GM12878 (cell line): ENCODE measurements around the gene ZDHHC18. TPM values are rescaled to one million over a fixed set of nuclear protein-coding genes. Genes with fewer than 3 reads are reported as not detected.

Experiments
- BHLHE40 ChIP-seq, 2 experiments: fragments of 450-650 bp in 1 of 2; IDR thresholded peaks; 2 replicates each; pipeline ENCODE4 v1.6.1; 2011 to 2017; ENCODE audit warnings: low read depth in 2 of 2, borderline replicate concordance in 1 of 2, improper control_type of control experiment in 1 of 2, low read length in 1 of 2, mild to moderate bottlenecking in 1 of 2
- BRCA1 ChIP-seq: IDR thresholded peaks from 2 replicates; pipeline ENCODE4 v1.6.1; 2011; ENCODE audit warnings: low read depth, low read length, improper control_type of control experiment
- CBFB ChIP-seq: IDR thresholded peaks from 2 replicates; pipeline ENCODE4 v1.6.1; 2016; ENCODE audit warnings: antibody characterized with exemption, low read depth
- HDGF ChIP-seq: fragments of 450-650 bp; IDR thresholded peaks from 2 replicates; pipeline ENCODE4 v1.6.1; 2016; ENCODE audit warnings: antibody characterized with exemption
- IRF3 ChIP-seq: fragments of 450-650 bp; IDR thresholded peaks from 2 replicates; pipeline ENCODE4 v1.6.1; 2014; ENCODE audit warnings: mild to moderate bottlenecking
- KAT2A ChIP-seq: conservative IDR thresholded peaks from 2 replicates; pipeline ENCODE4 v1.6.1; 2011; ENCODE audit warnings: low read depth, low read length; ENCODE audit not compliant: control insufficient read depth
- KDM1A ChIP-seq: fragments of 200-600 bp; sonication (generic); IDR thresholded peaks from 2 replicates; pipeline ENCODE4 v1.6.1; 2016; ENCODE audit warnings: borderline replicate concordance
- MEF2B ChIP-seq: fragments of 450-650 bp; IDR thresholded peaks from 2 replicates; pipeline ENCODE4 v1.6.1; 2018; ENCODE audit warnings: mild to moderate bottlenecking, moderate library complexity; ENCODE audit not compliant: partially characterized antibody, poor library complexity, severe bottlenecking
- NBN ChIP-seq: fragments of 450-650 bp; IDR thresholded peaks from 2 replicates; pipeline ENCODE4 v1.6.1; 2016
- NFIC ChIP-seq: IDR thresholded peaks from 2 replicates; pipeline ENCODE4 v1.6.1; 2012; ENCODE audit warnings: low read depth, mild to moderate bottlenecking, inconsistent platforms, low read length, moderate library complexity
- NR2C2 ChIP-seq: IDR thresholded peaks from 2 replicates; pipeline ENCODE4 v1.6.1; 2011; ENCODE audit warnings: borderline replicate concordance, low read depth; ENCODE audit not compliant: control insufficient read depth, insufficient read length
- POLR2A ChIP-seq: IDR thresholded peaks from 2 replicates; pipeline ENCODE4 v1.6.1; 2011; ENCODE audit warnings: low read depth, mild to moderate bottlenecking, low read length
- SREBF2 ChIP-seq: IDR thresholded peaks from 2 replicates; pipeline ENCODE4 v1.6.1; 2012; ENCODE audit warnings: mild to moderate bottlenecking, low read length
- SUPT20H ChIP-seq: IDR thresholded peaks from 2 replicates; pipeline ENCODE4 v1.6.1; 2011; ENCODE audit warnings: low read depth, mild to moderate bottlenecking, low read length, moderate library complexity, borderline replicate concordance; ENCODE audit not compliant: control insufficient read depth
- TCF12 ChIP-seq: IDR thresholded peaks from 2 replicates; pipeline ENCODE4 v1.6.1; 2011; ENCODE audit warnings: low read depth, mild to moderate bottlenecking, low read length
- polyA plus RNA-seq, 11 experiments: library from polyadenylated mRNA; depleted of rRNA in 4 of 11; unstranded in 6 of 11; stranded (reverse) in 5 of 11; fragments of >200 nt; fragmentation: Nextera tagmentation in 4 of 11; fragmentation: Illumina TruSeq in 1 of 11; extraction: Ambion mirVana in 4 of 11; extraction: Trizol in 1 of 11; gene quantifications; 1 replicate in 1 of 11; 2 replicates in 10 of 11; pipeline versions ENCODE4 v1.2.1 to v1.2.3, GENCODE V29; 2011 to 2016; ENCODE audit warnings: inconsistent platforms in 2 of 11, missing spikeins in 2 of 11, low read depth in 1 of 11
- total RNA-seq, 4 experiments: library from RNA; depleted of rRNA in 3 of 4; stranded (reverse); fragments of >200 nt in 3 of 4; fragmentation: Illumina TruSeq in 1 of 4; extraction: Trizol in 1 of 4; gene quantifications; 2 replicates each; pipeline versions ENCODE4 v1.2.1 to v1.2.3, GENCODE V29; 2013 to 2021
- TF ChIP-seq, protein P1 (sequence below): fragments of 450-650 bp; IDR thresholded peaks from 2 replicates; pipeline ENCODE4 v1.6.1; 2018; ENCODE audit warnings: mild to moderate bottlenecking, low read depth, moderate library complexity; ENCODE audit not compliant: partially characterized antibody
- TF ChIP-seq, protein P2 (sequence below): fragments of 450-650 bp; conservative IDR thresholded peaks from 2 replicates; pipeline ENCODE4 v1.6.1; 2017; ENCODE audit warnings: mild to moderate bottlenecking, moderate library complexity
- TF ChIP-seq, protein P3 (sequence below): fragments of 450-650 bp; IDR thresholded peaks from 2 replicates; pipeline ENCODE4 v1.6.1; 2016; ENCODE audit warnings: mild to moderate bottlenecking
- TF ChIP-seq, protein P4 (sequence below): fragments of 450-650 bp; formaldehyde crosslinking; IDR thresholded peaks from 2 replicates; pipeline ENCODE4 v1.5.0; 2022; ENCODE audit warnings: mild to moderate bottlenecking, missing genetic modification characterization

Gene ZDHHC18
- total and polyA plus RNA-seq, 10 of the 15 experiments (the other 5 are each of a cell fraction or from before 2014, with no cell fraction given) = 0.40 to 81.2 (median 21.3) TPM

- TF ChIP-seq HDGF (0 out of 2 replicates have a peak, but pooled peaks have one; percentile 54), KDM1A (no peak), SUPT20H (no peak), NR2C2 (no peak), TCF12 (no peak), BRCA1 (no peak), NBN (0 out of 2 replicates have a peak, but pooled peaks have one; percentile 69), POLR2A (no peak), NFIC (no peak), CBFB (no peak), SREBF2 (no peak), KAT2A (no peak), BHLHE40 (IDR thresholded peaks at IDR 0.05; ENCODE audit: borderline replicate concordance in 1 of 2, low read depth in 2 of 2, low read length in 1 of 2) (peak in 1 of 2 experiments; percentile 27; a peak in 1 of 4 replicates), IRF3 (no peak), MEF2B (peak; percentile 18)
- TF ChIP-seq, protein P1, sequence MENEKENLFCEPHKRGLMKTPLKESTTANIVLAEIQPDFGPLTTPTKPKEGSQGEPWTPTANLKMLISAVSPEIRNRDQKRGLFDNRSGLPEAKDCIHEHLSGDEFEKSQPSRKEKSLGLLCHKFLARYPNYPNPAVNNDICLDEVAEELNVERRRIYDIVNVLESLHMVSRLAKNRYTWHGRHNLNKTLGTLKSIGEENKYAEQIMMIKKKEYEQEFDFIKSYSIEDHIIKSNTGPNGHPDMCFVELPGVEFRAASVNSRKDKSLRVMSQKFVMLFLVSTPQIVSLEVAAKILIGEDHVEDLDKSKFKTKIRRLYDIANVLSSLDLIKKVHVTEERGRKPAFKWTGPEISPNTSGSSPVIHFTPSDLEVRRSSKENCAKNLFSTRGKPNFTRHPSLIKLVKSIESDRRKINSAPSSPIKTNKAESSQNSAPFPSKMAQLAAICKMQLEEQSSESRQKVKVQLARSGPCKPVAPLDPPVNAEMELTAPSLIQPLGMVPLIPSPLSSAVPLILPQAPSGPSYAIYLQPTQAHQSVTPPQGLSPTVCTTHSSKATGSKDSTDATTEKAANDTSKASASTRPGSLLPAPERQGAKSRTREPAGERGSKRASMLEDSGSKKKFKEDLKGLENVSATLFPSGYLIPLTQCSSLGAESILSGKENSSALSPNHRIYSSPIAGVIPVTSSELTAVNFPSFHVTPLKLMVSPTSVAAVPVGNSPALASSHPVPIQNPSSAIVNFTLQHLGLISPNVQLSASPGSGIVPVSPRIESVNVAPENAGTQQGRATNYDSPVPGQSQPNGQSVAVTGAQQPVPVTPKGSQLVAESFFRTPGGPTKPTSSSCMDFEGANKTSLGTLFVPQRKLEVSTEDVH = no peak
- TF ChIP-seq, protein P2, sequence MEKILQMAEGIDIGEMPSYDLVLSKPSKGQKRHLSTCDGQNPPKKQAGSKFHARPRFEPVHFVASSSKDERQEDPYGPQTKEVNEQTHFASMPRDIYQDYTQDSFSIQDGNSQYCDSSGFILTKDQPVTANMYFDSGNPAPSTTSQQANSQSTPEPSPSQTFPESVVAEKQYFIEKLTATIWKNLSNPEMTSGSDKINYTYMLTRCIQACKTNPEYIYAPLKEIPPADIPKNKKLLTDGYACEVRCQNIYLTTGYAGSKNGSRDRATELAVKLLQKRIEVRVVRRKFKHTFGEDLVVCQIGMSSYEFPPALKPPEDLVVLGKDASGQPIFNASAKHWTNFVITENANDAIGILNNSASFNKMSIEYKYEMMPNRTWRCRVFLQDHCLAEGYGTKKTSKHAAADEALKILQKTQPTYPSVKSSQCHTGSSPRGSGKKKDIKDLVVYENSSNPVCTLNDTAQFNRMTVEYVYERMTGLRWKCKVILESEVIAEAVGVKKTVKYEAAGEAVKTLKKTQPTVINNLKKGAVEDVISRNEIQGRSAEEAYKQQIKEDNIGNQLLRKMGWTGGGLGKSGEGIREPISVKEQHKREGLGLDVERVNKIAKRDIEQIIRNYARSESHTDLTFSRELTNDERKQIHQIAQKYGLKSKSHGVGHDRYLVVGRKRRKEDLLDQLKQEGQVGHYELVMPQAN = peak; percentile 55; the same call in 1 of the 2 replicates
- TF ChIP-seq, protein P3, sequence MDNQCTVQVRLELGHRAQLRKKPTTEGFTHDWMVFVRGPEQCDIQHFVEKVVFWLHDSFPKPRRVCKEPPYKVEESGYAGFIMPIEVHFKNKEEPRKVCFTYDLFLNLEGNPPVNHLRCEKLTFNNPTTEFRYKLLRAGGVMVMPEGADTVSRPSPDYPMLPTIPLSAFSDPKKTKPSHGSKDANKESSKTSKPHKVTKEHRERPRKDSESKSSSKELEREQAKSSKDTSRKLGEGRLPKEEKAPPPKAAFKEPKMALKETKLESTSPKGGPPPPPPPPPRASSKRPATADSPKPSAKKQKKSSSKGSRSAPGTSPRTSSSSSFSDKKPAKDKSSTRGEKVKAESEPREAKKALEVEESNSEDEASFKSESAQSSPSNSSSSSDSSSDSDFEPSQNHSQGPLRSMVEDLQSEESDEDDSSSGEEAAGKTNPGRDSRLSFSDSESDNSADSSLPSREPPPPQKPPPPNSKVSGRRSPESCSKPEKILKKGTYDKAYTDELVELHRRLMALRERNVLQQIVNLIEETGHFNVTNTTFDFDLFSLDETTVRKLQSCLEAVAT = peak; percentile 40; the same call in 1 of the 2 replicates
- TF ChIP-seq, protein P4, sequence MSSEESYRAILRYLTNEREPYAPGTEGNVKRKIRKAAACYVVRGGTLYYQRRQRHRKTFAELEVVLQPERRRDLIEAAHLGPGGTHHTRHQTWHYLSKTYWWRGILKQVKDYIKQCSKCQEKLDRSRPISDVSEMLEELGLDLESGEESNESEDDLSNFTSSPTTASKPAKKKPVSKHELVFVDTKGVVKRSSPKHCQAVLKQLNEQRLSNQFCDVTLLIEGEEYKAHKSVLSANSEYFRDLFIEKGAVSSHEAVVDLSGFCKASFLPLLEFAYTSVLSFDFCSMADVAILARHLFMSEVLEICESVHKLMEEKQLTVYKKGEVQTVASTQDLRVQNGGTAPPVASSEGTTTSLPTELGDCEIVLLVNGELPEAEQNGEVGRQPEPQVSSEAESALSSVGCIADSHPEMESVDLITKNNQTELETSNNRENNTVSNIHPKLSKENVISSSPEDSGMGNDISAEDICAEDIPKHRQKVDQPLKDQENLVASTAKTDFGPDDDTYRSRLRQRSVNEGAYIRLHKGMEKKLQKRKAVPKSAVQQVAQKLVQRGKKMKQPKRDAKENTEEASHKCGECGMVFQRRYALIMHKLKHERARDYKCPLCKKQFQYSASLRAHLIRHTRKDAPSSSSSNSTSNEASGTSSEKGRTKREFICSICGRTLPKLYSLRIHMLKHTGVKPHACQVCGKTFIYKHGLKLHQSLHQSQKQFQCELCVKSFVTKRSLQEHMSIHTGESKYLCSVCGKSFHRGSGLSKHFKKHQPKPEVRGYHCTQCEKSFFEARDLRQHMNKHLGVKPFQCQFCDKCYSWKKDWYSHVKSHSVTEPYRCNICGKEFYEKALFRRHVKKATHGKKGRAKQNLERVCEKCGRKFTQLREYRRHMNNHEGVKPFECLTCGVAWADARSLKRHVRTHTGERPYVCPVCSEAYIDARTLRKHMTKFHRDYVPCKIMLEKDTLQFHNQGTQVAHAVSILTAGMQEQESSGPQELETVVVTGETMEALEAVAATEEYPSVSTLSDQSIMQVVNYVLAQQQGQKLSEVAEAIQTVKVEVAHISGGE (CRISPR knock-in tag) = no peak
These were observed 37.5 kb upstream of the ZDHHC18 start (continued) for GRCh38 chr1:26788836-26789611.
